ENCODE data around the gene LLCFC1. TPM values are rescaled to one million over a fixed set of nuclear protein-coding genes. Genes with fewer than 3 reads are reported as not detected.

Gene LLCFC1
- total and polyA plus RNA-seq, 2 experiments from 2014 or later: not detected

DNA sequence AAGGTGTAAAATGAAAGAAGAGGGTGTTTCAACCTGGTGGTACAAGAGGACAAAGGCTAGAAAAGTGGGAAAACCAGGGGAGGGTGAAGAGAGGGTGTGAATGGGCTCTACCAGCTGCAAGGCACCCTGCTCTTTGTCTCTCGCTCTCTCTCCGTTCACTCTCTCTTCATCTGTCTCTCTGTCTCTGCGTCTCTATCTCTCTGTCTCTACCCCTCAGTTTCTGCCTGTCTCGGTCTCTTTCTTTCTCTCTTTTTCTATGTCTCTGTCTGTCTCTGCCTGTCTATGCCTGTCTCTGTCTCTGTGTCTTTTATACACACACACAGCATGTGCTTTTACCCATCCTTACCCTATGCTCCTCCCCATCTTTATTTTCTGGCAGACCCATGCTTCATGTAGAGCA, 673 bp upstream of the LLCFC1 start:
- no peak for TF ChIP-seq EZH2 (IDR thresholded peaks at IDR 0.05; ENCODE audit: insufficient read depth, poor library complexity, severe bottlenecking)
- TF ChIP-seq EZH2phosphoT487 (IDR thresholded peaks at IDR 0.05; ENCODE audit: insufficient read depth, low read depth): no peak
- DNase-seq: no peak
- Histone ChIP-seq H3K36me3 (ENCODE audit: low read depth) (no peaks in the 10 kb centered on the region), H3K9me3 (ENCODE audit: low read depth) (no peaks in the 10 kb centered on the region), H3K79me2 (ENCODE audit: insufficient read depth) (no peaks in the 10 kb centered on the region), H3K4me1 (ENCODE audit: insufficient read depth) (no peaks in the 10 kb centered on the region), H3K27ac (no peak overlapping the region), H3K27me3 (replicated peaks; ENCODE audit: insufficient read depth) (peaks cover 10% of the 10 kb centered on the region; the same call in 1 of the 2 replicates), H3K4me2 (ENCODE audit: unreplicated experiment) (no peak overlapping the region), H3K9me2 (ENCODE audit: insufficient read depth) (no peaks in the 10 kb centered on the region), H2AFZ (no peak overlapping the region), H3K9ac (no peak overlapping the region), H3K4me3 (no peak overlapping the region), H3F3A (ENCODE audit: insufficient read depth) (no peaks in the 10 kb centered on the region), H4K20me1 (ENCODE audit: insufficient read depth) (no peaks in the 10 kb centered on the region)
- in situ Hi-C loops (cut with MboI): no loop called here
- WGBS, 2 experiments (ENCODE audit: low coverage in 1 of 2, low lambda C conversion rate in 2 of 2, missing lambda C conversion rate in 2 of 2): 51 to 63% methylated on average over 4 of the region's 4 CpGs

DNA sequence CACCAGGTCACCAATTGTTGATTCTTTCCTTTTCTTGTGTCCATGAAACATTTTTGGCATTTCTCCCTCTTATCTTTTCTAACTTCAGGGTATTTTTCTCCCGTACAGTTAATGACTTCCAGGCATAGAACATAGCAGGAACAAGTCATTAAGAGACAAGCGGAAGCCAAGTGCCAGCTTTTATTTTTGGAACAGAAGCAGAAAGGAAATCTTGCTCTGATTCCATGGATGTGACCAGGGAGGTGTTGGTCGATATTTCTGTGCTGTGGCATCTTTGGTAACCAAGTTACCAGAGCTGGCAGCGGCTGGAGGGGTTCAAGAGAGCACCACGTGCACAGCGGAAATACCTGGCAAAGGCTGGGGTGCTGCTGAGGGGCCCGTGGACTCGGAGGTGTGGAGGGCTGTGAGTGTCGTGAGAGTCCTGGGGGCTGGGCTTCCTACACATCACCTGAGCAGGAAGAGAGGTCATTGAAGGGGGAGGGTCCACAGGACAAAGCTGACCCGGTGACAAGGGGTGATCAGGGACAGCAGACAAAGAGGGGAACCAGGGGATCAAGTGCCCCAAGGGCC, 1.8 kb downstream of the LLCFC1 start:
- Histone ChIP-seq H2AFZ (no peak overlapping the region), H3K4me3 (no peak overlapping the region), H3K27ac (no peak overlapping the region), H3K27me3 (replicated peaks; ENCODE audit: insufficient read depth) (peaks cover 10% of the 10 kb centered on the region; the same call in 1 of the 2 replicates), H3K9ac (no peak overlapping the region), H3K4me1 (ENCODE audit: insufficient read depth) (no peaks in the 10 kb centered on the region), H3F3A (ENCODE audit: insufficient read depth) (no peaks in the 10 kb centered on the region), H3K9me2 (ENCODE audit: insufficient read depth) (no peaks in the 10 kb centered on the region), H3K9me3 (ENCODE audit: low read depth) (no peaks in the 10 kb centered on the region), H3K79me2 (ENCODE audit: insufficient read depth) (no peaks in the 10 kb centered on the region), H4K20me1 (ENCODE audit: insufficient read depth) (no peaks in the 10 kb centered on the region), H3K4me2 (ENCODE audit: unreplicated experiment) (no peak overlapping the region), H3K36me3 (ENCODE audit: low read depth) (no peaks in the 10 kb centered on the region)
- WGBS, 2 experiments (ENCODE audit: low coverage in 1 of 2, low lambda C conversion rate in 2 of 2, missing lambda C conversion rate in 2 of 2): 14 to 18% methylated on average over 10 of the region's 10 CpGs
- in situ Hi-C loops (cut with MboI): no loop called here
- no peak for DNase-seq
- no peak for TF ChIP-seq EZH2 (IDR thresholded peaks at IDR 0.05; ENCODE audit: insufficient read depth, poor library complexity, severe bottlenecking)
- no peak for TF ChIP-seq EZH2phosphoT487 (IDR thresholded peaks at IDR 0.05; ENCODE audit: insufficient read depth, low read depth)

DNA sequence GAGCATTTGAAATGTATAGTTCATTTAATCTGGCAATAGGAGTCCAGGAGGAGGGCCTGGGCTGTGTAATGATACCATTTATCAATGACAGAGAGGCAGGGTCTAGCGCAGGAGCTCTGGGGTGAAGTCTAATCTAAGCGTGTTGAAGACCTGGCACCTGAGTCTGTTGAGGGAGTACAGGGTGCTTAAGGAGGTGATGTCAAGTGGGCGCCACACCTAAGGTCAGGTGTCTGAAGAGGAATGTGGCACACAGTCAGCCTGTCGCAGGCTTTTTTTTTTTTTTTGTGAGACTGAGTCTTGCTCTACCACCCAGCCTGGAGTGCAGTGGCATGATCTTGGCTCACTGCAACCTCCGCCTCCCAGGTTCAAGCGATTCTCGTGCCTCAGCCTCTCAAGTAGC, 2.3 kb downstream of the LLCFC1 start:
- no peaks in the 10 kb centered on the region for H3F3A ChIP-seq (ENCODE audit: insufficient read depth)
- H3K4me1 ChIP-seq (ENCODE audit: insufficient read depth): no peaks in the 10 kb centered on the region
- no peak overlapping the region for H3K9ac ChIP-seq
- H3K36me3 ChIP-seq (ENCODE audit: low read depth): no peaks in the 10 kb centered on the region
- no peak for TF ChIP-seq EZH2 (IDR thresholded peaks at IDR 0.05; ENCODE audit: insufficient read depth, poor library complexity, severe bottlenecking)
- TF ChIP-seq EZH2phosphoT487 (IDR thresholded peaks at IDR 0.05; ENCODE audit: insufficient read depth, low read depth): no peak
- WGBS, 2 experiments (ENCODE audit: low coverage in 1 of 2, low lambda C conversion rate in 2 of 2, missing lambda C conversion rate in 2 of 2): 37 to 41% methylated on average over 7 of the region's 7 CpGs
- H3K79me2 ChIP-seq (ENCODE audit: insufficient read depth): no peaks in the 10 kb centered on the region
- H3K27ac ChIP-seq: no peak overlapping the region
- no peak overlapping the region for H3K4me2 ChIP-seq (ENCODE audit: unreplicated experiment)
- H3K9me3 ChIP-seq (ENCODE audit: low read depth): no peaks in the 10 kb centered on the region
- no peak overlapping the region for H2AFZ ChIP-seq
- no peaks in the 10 kb centered on the region for H3K9me2 ChIP-seq (ENCODE audit: insufficient read depth)
- DNase-seq: no peak
- peaks cover 10% of the 10 kb centered on the region; the same call in 1 of the 2 replicates for H3K27me3 ChIP-seq (replicated peaks; ENCODE audit: insufficient read depth)
- no peak overlapping the region for H3K4me3 ChIP-seq
- H4K20me1 ChIP-seq (ENCODE audit: insufficient read depth): no peaks in the 10 kb centered on the region
- in situ Hi-C loops (cut with MboI): no loop called here

DNA sequence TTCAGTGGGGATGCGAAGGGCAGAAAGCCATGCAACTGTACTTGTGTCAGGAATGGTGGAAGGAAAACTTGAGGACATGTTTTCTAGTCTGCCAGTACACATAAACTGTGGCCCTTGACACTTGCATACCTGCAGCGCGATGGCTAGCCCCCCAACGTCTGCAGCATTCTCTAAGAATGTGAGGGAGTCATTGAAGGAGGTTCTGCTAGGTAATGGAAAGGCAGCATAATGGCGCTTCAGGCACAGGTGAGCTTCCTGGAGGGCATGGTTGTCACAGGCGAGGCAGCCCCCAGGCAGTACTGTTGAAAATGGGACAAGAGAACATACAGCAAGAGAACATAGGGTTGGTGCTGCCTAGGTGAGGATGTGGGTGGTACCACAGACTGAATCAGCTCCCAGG, 3.5 kb downstream of the LLCFC1 start:
- Histone ChIP-seq H4K20me1 (ENCODE audit: insufficient read depth) (no peaks in the 10 kb centered on the region), H3K27ac (no peak overlapping the region), H3K4me3 (no peak overlapping the region), H3K9me2 (ENCODE audit: insufficient read depth) (no peaks in the 10 kb centered on the region), H3F3A (ENCODE audit: insufficient read depth) (no peaks in the 10 kb centered on the region), H3K79me2 (ENCODE audit: insufficient read depth) (no peaks in the 10 kb centered on the region), H3K4me1 (ENCODE audit: insufficient read depth) (no peaks in the 10 kb centered on the region), H3K27me3 (replicated peaks; ENCODE audit: insufficient read depth) (0 out of 2 replicates have a peak, but pooled peaks cover 10% of the 10 kb centered on the region), H3K36me3 (ENCODE audit: low read depth) (no peaks in the 10 kb centered on the region), H2AFZ (no peak overlapping the region), H3K9me3 (ENCODE audit: low read depth) (no peaks in the 10 kb centered on the region), H3K9ac (no peak overlapping the region), H3K4me2 (ENCODE audit: unreplicated experiment) (no peak overlapping the region)
- TF ChIP-seq EZH2 (IDR thresholded peaks at IDR 0.05; ENCODE audit: insufficient read depth, poor library complexity, severe bottlenecking) (no peak), EZH2phosphoT487 (IDR thresholded peaks at IDR 0.05; ENCODE audit: insufficient read depth, low read depth) (no peak)
- DNase-seq: no peak
- 46 to 48% methylated on average over 6 of the region's 6 CpGs for WGBS, 2 experiments (ENCODE audit: low coverage in 1 of 2, low lambda C conversion rate in 2 of 2, missing lambda C conversion rate in 2 of 2)
- in situ Hi-C loops (cut with MboI): no loop called here

Measured in GM23248 (cell line).